GM21717 (cell line): Measurements from ENCODE around the gene TMEM63B.
"Not testable (repeated sequence)": the region's sequence is repeated elsewhere in the genome, so short reads cannot be mapped to it uniquely, and the experiment has no call there.

Experiments
- ATAC-seq: cut with Tn5 transposase; IDR thresholded peaks from one replicate; pipeline ENCODE4 v1.9.1; 2021; ENCODE audit warnings: mild to moderate bottlenecking, moderate library complexity; ENCODE audit not compliant: unreplicated experiment

The TMEM63B gene

GRCh38 chr6:44127186-44128019 lies at the start of gene TMEM63B, which contains the start of gene MRPL14:
Gene TMEM63B, plus strand, starts transcription at chr6:44127554. Its CDS starts 7,031 bp downstream, at chr6:44134585.
Gene MRPL14, minus strand, starts transcription at chr6:44127452. Its CDS starts 10,841 bp downstream, at chr6:44116611.
- peak; percentile 60 for ATAC-seq

- no peak for ATAC-seq
Observed at GRCh38 chr6:44078219-44078826, 49.0 kb upstream of the TMEM63B start.

GRCh38 chr6:44078827-44079671 lies 48.3 kb upstream of the TMEM63B start:
- ATAC-seq, result no peak

GRCh38 chr6:44079672-44080071 lies 47.7 kb upstream of the TMEM63B start:
- ATAC-seq, result no peak

- ATAC-seq, result no peak
Observed at GRCh38 chr6:44080561-44081521, 46.5 kb upstream of the TMEM63B start.

- ATAC-seq, result no peak
Observed at GRCh38 chr6:44081753-44082152, 45.6 kb upstream of the TMEM63B start.

GRCh38 chr6:44082872-44083321 lies 44.5 kb upstream of the TMEM63B start:
- no peak for ATAC-seq

GRCh38 chr6:44084231-44085014 lies 42.9 kb upstream of the TMEM63B start:
- no peak for ATAC-seq

GRCh38 chr6:44085219-44085618 lies 42.1 kb upstream of the TMEM63B start:
- ATAC-seq, result no peak

GRCh38 chr6:44086931-44087574 lies 40.3 kb upstream of the TMEM63B start:
- no peak for ATAC-seq

GRCh38 chr6:44087623-44088022 lies 39.7 kb upstream of the TMEM63B start:
- no peak for ATAC-seq

GRCh38 chr6:44088827-44089590 lies 38.3 kb upstream of the TMEM63B start:
- ATAC-seq, result no peak

- no peak for ATAC-seq
Observed at GRCh38 chr6:44090465-44090864, 36.9 kb upstream of the TMEM63B start.

GRCh38 chr6:44091356-44091755 lies 36.0 kb upstream of the TMEM63B start:
- ATAC-seq, result not testable (repeated sequence)

- ATAC-seq, result no peak
Observed at GRCh38 chr6:44091981-44092884, 35.1 kb upstream of the TMEM63B start.

GRCh38 chr6:44093066-44093465 lies 34.3 kb upstream of the TMEM63B start:
- no peak for ATAC-seq
